GM13977 (cell line): ENCODE measurements around the gene ZNF839.
"Not testable (repeated sequence)": the region's sequence is repeated elsewhere in the genome, so short reads cannot be mapped to it uniquely, and the experiment has no call there.

ENCODE experiments used
- DNase-seq: peaks from one replicate; pipeline ENCODE4 v3.0.0; 2012; ENCODE audit warnings: low spot score
- in situ Hi-C: fragments of 300-500 bp; cut with MboI; formaldehyde crosslinking; loops from one replicate; pipeline ENCODE4 v1.12.0; 2022; ENCODE audit warnings: low sequenced_read_pairs, low pct_unique_long_range_greater_than_20kb, mixed read lengths, inconsistent platforms; ENCODE audit not compliant: unreplicated experiment
- TF ChIP-seq, protein P1 (sequence below): IDR thresholded peaks from 2 replicates; pipeline ENCODE4 v1.5.1; 2012; ENCODE audit warnings: mild to moderate bottlenecking, control low read depth; ENCODE audit not compliant: insufficient read depth; ENCODE audit errors: extremely low read depth, missing control alignments

Gene ZNF839

DNA sequence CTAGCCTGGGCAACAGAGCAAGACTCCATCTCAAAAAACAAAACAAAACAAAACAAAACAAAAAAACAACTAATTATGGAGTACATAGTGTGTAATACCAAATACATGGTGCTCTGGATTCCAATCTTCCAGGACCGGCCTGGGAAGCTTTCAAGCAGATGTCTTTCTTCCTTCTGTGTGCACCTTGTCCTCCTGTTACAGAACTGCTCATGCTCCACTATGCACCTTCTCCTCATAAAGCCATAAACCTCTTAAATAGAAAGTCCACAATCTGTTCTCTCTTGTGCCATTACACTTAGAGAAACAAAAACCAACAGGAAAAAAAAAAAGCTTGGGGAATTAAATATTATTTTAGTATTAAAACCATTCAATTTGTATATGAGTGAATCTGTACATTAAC, 27.1 kb upstream of the ZNF839 start:
- in situ Hi-C loops, result no loop called here
- TF ChIP-seq, protein P1, sequence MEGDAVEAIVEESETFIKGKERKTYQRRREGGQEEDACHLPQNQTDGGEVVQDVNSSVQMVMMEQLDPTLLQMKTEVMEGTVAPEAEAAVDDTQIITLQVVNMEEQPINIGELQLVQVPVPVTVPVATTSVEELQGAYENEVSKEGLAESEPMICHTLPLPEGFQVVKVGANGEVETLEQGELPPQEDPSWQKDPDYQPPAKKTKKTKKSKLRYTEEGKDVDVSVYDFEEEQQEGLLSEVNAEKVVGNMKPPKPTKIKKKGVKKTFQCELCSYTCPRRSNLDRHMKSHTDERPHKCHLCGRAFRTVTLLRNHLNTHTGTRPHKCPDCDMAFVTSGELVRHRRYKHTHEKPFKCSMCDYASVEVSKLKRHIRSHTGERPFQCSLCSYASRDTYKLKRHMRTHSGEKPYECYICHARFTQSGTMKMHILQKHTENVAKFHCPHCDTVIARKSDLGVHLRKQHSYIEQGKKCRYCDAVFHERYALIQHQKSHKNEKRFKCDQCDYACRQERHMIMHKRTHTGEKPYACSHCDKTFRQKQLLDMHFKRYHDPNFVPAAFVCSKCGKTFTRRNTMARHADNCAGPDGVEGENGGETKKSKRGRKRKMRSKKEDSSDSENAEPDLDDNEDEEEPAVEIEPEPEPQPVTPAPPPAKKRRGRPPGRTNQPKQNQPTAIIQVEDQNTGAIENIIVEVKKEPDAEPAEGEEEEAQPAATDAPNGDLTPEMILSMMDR, result no peak
- DNase-seq, result no peak

GRCh38 chr14:102293781-102294180, 25.8 kb upstream of the ZNF839 start:
- no peak for DNase-seq
- TF ChIP-seq, protein P1, result no peak
- in situ Hi-C loops, result no loop called here

GRCh38 chr14:102295270-102295669, 24.3 kb upstream of the ZNF839 start:
- in situ Hi-C loops, result no loop called here
- DNase-seq, result no peak
- TF ChIP-seq, protein P1, result no peak

DNA sequence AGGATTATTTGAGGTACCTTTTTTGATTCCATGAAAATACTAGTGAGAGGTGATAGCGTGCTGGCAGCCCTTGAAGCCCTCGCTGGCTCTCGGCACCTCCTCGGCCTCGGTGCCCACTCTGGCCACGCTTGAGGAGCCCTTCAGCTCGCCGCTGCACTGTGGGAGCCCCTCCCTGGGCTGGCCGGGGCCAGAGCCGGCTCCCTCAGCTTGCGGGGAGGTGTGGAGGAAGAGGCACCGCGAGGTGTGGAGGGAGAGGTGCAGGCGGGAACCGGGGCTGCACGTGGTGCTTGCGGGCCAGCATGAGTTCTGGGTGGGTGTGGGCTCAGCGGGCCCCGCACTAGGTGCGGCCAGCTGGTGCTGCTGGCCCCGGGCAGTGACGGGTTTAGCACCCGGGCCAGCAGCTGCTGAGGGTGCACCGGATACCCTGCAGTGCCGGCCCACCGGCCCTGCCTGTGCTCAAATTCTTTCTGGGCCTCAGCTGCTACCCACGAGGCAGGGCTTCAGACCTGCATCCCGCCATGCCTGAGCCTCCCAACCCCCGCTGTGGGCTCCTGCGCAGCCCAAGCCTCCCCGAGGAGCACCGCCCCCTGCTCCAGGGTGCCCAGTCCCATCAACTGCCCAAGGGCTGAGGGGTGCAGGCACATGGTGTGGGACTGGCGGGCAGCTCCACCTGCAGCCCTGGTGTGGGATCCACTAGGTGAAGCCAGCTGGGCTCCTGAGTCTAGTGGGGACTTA, 21.9 kb upstream of the ZNF839 start:
- in situ Hi-C loops, result no loop called here
- DNase-seq, result no peak
- TF ChIP-seq, protein P1, result no peak

- in situ Hi-C loops, result not testable (repeated sequence)
Observed at GRCh38 chr14:102298303-102299070, 21.1 kb upstream of the ZNF839 start.

DNA sequence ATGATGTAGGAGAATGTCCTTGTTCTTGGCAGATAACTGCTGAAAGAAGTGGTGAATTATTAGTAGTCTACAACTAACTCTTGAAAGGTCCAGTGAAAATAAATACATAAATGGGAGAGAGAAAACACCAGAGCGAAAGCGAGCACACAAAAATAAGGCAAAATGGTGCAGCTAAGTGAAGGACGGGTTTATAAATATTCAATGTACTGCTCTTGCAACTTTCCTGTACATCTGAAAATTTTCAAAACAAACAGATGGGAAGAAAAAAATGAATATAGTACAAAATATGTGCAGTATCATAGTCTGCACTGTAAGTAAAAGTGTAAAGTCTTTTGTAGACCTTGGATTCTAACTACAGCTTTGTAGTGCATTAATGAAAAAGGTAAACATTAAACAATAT, 15.9 kb upstream of the ZNF839 start:
- in situ Hi-C loops, result loop anchor here (25.0 kb wide), 2 partner anchors 341 to 591 kb away; partner anchors contain the start of gene DYNC1H1
- TF ChIP-seq, protein P1, result no peak

More at GRCh38 chr14:102298303-102299070, 21.1 kb upstream of the ZNF839 start:
- DNase-seq, result not testable (repeated sequence)

More for the DNA sequence above, 15.9 kb upstream of the ZNF839 start:
- no peak for DNase-seq
